Heart left ventricle (tissue), 13 donors: Measurements from ENCODE around the gene NDUFB10.

Source experiments
- CTCF ChIP-seq, 12 donors: fragments of 200-600 bp; sonication (generic) in 4 of 12; IDR thresholded peaks; one replicate each; pipeline versions ENCODE4 v1.5.0 to v1.8.0; 2018 to 2022; ENCODE audit warnings: antibody characterized with exemption in 12 of 12, mild to moderate bottlenecking in 5 of 12
- POLR2A ChIP-seq, 2 donors: fragments of 450-650 bp; IDR thresholded peaks; one replicate each; pipeline ENCODE4 v1.6.1; 2017; ENCODE audit warnings: antibody characterized with exemption in 2 of 2, mild to moderate bottlenecking in 2 of 2, moderate library complexity in 2 of 2
- donor health status: ischemic (EF 13 %, LVEDD 7.1; RV severe dilation, severe dysfunction).
- donor health status: DM: no; HTN: yes; CAD: no.
- donor health status: DM: no; HTN: no; CAD: no.
- donor health status: ischemic (EF 25% LVEDD 6.9; RV normal size, moderate dysfunction).
- donor health status: ischemic (EF 25% LVEDD 5.7; RV mildly dilated, moderate dysfunction).
- donor health status: ischemic (EF 35%, LVEDD 5.7; RV mildly dilated, moderate dysfunction).
- donor health status: nonischemic (EF 11% LVEDD 7.7; RV severe dilation, severe dysfunction).
- donor health status: DM: yes; HTN: yes; CAD: no.
- donor health status: PGD.
- donor health status: ischemic (EF 29% LVEDD 5.4; RV normal size, mild dysfunction).
- donor health status: nonischemic (EF 23%, LVEDD 6.1; RV moderate dilation, normal function).

GRCh38 chr16:1992704-1993317, 33.5 kb downstream of the NDUFB10 start:
- TF ChIP-seq CTCF (IDR thresholded peaks at IDR 0.05) = no peak
- no peak for TF ChIP-seq POLR2A (IDR thresholded peaks at IDR 0.05)
